ENCODE data around the gene GALNT14. TPM values are rescaled to one million over a fixed set of nuclear protein-coding genes. Genes with fewer than 3 reads are reported as not detected.

The GALNT14 gene
- total RNA-seq, 1 experiment from 2014 or later, result 2.7 TPM

DNA sequence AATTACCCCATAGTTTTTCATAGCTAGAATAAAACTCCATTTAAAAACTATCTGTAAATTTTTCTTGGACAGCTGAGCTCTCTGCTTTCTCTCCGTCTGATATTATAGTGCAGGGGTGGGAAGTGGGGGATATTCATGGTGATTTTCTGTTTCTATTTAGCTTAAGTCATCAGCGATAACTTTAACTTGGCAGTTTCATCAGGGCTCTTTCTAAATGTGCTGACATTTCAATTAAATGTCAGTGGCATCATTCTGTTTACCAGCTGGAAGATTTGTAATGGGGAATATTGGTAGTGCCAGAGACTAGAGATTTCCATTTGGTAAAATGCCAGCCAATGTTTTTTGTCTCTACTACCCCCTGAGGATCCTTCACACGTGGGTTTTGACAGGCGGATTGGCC, 277.5 kb downstream of the GALNT14 start:
- H2BK5ac ChIP-seq (ENCODE audit: insufficient read length, low read length), result no peak overlapping the region
- no peak overlapping the region for H2BK120ac ChIP-seq (ENCODE audit: low read depth, low read length, poor library complexity, severe bottlenecking)
- H3K23ac ChIP-seq (ENCODE audit: insufficient read length, low read depth, low read length), result no peak overlapping the region
- H2BK15ac ChIP-seq (ENCODE audit: low read depth, low read length), result no peak overlapping the region
- Mint-ChIP-seq H3K4me1 (no peaks in the 10 kb centered on the region), H3K36me3 (ENCODE audit: insufficient read depth in 1 of 3, low read depth in 3 of 3) (no peaks in the 10 kb centered on the region), H3K27me3 (ENCODE audit: low read depth) (peaks cover 2% of the 10 kb centered on the region), H3K9me3 (no peaks in the 10 kb centered on the region; a peak in 1 of 5 replicates), H3K4me3 (no peak overlapping the region), H3K27ac (no peak overlapping the region)
- H3K18ac ChIP-seq (ENCODE audit: insufficient read length, low read depth, low read length), result no peak overlapping the region
- no peaks in the 10 kb centered on the region for H3K79me2 ChIP-seq (ENCODE audit: insufficient read depth, low read length)
- no peak overlapping the region for H3K4ac ChIP-seq (ENCODE audit: low read depth, low read length)
- H4K91ac ChIP-seq (ENCODE audit: insufficient read length, low read depth, low read length), result no peak overlapping the region
- TF ChIP-seq, protein P1, sequence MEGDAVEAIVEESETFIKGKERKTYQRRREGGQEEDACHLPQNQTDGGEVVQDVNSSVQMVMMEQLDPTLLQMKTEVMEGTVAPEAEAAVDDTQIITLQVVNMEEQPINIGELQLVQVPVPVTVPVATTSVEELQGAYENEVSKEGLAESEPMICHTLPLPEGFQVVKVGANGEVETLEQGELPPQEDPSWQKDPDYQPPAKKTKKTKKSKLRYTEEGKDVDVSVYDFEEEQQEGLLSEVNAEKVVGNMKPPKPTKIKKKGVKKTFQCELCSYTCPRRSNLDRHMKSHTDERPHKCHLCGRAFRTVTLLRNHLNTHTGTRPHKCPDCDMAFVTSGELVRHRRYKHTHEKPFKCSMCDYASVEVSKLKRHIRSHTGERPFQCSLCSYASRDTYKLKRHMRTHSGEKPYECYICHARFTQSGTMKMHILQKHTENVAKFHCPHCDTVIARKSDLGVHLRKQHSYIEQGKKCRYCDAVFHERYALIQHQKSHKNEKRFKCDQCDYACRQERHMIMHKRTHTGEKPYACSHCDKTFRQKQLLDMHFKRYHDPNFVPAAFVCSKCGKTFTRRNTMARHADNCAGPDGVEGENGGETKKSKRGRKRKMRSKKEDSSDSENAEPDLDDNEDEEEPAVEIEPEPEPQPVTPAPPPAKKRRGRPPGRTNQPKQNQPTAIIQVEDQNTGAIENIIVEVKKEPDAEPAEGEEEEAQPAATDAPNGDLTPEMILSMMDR (conservative IDR thresholded peaks at IDR 0.05), result no peak
- H3K4me2 ChIP-seq (ENCODE audit: insufficient read depth, insufficient read length, low read length), result no peak overlapping the region
- no peak overlapping the region for H2BK20ac ChIP-seq (ENCODE audit: low read depth, low read length, poor library complexity, severe bottlenecking)
- H3K56ac ChIP-seq (ENCODE audit: insufficient read length, low read depth, low read length), result no peak overlapping the region
- no peak for DNase-seq
- WGBS (ENCODE audit: extremely low coverage, insufficient read length, low lambda C conversion rate), result no CpG with 5 or more reads among the region's 4 CpGs
- H3K14ac ChIP-seq (ENCODE audit: insufficient read depth, low read length), result no peak overlapping the region
- no peak overlapping the region for H2AFZ ChIP-seq (ENCODE audit: low read length)
- H3T11ph ChIP-seq (ENCODE audit: low read length), result no peak overlapping the region
- no peaks in the 10 kb centered on the region for H3K79me1 ChIP-seq (ENCODE audit: insufficient read depth, low read depth, low read length, poor library complexity, severe bottlenecking)
- no peak overlapping the region for H2AK5ac ChIP-seq (ENCODE audit: insufficient read length, low read length)
- H3K27me3 ChIP-seq (ENCODE audit: insufficient read depth, low read length), result no peaks in the 10 kb centered on the region
- H3K4me1 ChIP-seq (ENCODE audit: insufficient read depth, low read length), result no peaks in the 10 kb centered on the region
- H3K27ac ChIP-seq (ENCODE audit: insufficient read length, low read depth, low read length), result no peak overlapping the region
- no peak overlapping the region for H4K8ac ChIP-seq (replicated peaks; ENCODE audit: insufficient read length, low read depth, low read length)
- no peak overlapping the region for H2BK12ac ChIP-seq (ENCODE audit: insufficient read length, low read depth, low read length)
- no peak overlapping the region for H3K9ac ChIP-seq (ENCODE audit: extremely low read depth, insufficient read length, low read length)
- no peaks in the 10 kb centered on the region for H4K20me1 ChIP-seq (ENCODE audit: control insufficient read depth, insufficient read depth, insufficient read length)
- no peak overlapping the region for H4K5ac ChIP-seq (ENCODE audit: insufficient read length, low read depth, low read length)
- no peaks in the 10 kb centered on the region for H3K9me3 ChIP-seq (ENCODE audit: control insufficient read depth, low read depth, low read length)
- H3K23me2 ChIP-seq (ENCODE audit: insufficient read length, low read depth, low read length, poor library complexity, severe bottlenecking), result no peaks in the 10 kb centered on the region

Other genes with a start within 250 kb of the GALNT14 start
- 0.07 and 0.09 TPM in 2 replicates for gene CAPN14, start 79.1 kb upstream of the GALNT14 start, total RNA-seq (2021)
- 8.3 TPM in 2 replicates for gene EHD3, start 95.7 kb upstream of the GALNT14 start, total RNA-seq (2021)

All from H9 (cell line).